A673 (cell line): ENCODE measurements around the gene FLOT2.
"Not testable (repeated sequence)": the region's sequence is repeated elsewhere in the genome, so short reads cannot be mapped to it uniquely, and the experiment has no call there.

Source experiments
- CTCF ChIP-seq: fragments of 300-800, 200-600 bp; sonication (generic); conservative IDR thresholded peaks from 2 replicates; pipeline ENCODE4 v1.5.1; 2017; ENCODE audit warnings: low read depth, mild to moderate bottlenecking, antibody characterized with exemption, low read length, moderate library complexity, mixed read lengths
- EZH2 ChIP-seq: fragments of 200-600 bp; sonication (generic); IDR thresholded peaks from 2 replicates; pipeline ENCODE4 v1.6.1; 2017; ENCODE audit warnings: borderline replicate concordance, low read depth, mild to moderate bottlenecking, mixed read lengths, antibody characterized with exemption, low read length; ENCODE audit not compliant: poor library complexity, severe bottlenecking

- not testable (repeated sequence) for TF ChIP-seq CTCF, EZH2
Observed at GRCh38 chr17:28903546-28903841, 6.0 kb upstream of the FLOT2 start.
